HPDE6-E6E7 (cell line): ENCODE results near the gene RBFA.
"Not testable (repeated sequence)": the region's sequence is repeated elsewhere in the genome, so short reads cannot be mapped to it uniquely, and the experiment has no call there.

Experiments
- DNase-seq: peaks from one replicate; pipeline ENCODE4 v3.0.0; 2011; ENCODE audit warnings: missing footprints; ENCODE audit errors: extremely low spot score

The RBFA gene, protein sequence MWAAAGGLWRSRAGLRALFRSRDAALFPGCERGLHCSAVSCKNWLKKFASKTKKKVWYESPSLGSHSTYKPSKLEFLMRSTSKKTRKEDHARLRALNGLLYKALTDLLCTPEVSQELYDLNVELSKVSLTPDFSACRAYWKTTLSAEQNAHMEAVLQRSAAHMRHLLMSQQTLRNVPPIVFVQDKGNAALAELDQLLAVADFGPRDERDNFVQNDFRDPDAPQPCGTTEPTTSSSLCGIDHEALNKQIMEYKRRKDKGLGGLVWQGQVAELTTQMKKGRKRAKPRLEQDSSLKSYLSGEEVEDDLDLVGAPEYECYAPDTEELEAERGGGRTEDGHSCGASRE

GRCh38 chr18:80034068-80034851 is at the start of gene RBFA:
TSS of gene RBFA (plus strand) at chr18:80034434. CDS start at chr18:80034496, 62 bp downstream.
- DNase-seq = peak; percentile 91

DNA sequence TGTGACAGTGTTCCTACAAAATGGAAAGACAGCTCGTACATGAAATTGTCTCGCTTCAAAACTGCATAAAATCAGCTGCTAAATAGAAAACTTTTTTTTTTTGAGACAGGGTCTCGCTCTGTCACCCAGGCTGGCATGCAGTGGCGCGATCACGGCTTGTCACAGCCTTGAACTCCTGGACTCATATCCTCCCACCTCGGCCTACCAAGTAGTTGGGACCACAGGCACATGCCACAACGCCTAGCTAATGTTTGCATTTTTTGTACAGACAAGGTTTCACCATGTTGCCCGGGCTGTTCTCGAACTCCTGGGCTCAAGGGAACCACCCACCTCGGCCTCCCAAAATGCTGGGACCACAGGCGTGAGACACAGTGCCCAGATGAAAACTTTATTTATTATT is 49.1 kb upstream of the RBFA start:
- DNase-seq = no peak

- no peak for DNase-seq
Observed at GRCh38 chr18:79986726-79987125, 47.5 kb upstream of the RBFA start.

DNA sequence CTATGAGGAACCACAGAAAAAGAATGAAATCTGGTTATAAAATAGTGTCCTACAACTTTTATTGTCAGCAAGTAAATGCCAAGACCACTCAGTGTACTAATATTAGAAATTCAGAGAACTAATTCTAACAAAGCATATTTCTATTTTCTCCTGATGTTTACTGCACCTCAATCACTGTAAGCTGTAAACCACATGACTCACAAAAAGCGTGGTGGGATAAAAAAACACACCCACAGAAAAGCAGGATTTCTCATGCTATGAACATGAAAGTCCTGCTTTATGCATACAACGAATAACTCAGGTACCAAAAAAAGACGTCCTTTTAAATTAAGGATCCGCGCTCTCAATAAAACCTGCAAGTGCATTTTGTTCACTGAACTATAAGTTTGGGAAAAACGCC is 46.7 kb upstream of the RBFA start:
- DNase-seq = no peak

GRCh38 chr18:79988071-79988450 is 46.2 kb upstream of the RBFA start:
- DNase-seq = peak; percentile 58

GRCh38 chr18:79988451-79989194 is 45.6 kb upstream of the RBFA start, which contains the start of gene TXNL4A:
TSS of gene TXNL4A (minus strand) at chr18:79988563. CDS start at chr18:79988392, 171 bp downstream.
- DNase-seq = peak; percentile 69

DNA sequence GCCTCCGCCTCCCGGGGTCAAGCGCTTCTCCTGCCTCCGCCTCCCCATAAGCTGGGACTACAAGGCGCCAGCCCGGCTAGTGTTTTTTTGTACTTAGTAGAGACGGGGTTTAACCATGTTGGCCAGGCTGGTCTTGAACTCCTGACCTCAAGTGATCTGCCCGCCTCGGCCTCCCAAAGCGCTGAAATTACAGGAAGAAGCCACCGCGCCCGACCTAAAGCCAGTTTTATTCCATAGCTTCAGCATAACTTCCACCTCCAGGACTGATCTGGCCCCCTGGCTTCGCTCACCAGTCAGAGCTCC is 45.1 kb upstream of the RBFA start:
- DNase-seq = no peak

DNA sequence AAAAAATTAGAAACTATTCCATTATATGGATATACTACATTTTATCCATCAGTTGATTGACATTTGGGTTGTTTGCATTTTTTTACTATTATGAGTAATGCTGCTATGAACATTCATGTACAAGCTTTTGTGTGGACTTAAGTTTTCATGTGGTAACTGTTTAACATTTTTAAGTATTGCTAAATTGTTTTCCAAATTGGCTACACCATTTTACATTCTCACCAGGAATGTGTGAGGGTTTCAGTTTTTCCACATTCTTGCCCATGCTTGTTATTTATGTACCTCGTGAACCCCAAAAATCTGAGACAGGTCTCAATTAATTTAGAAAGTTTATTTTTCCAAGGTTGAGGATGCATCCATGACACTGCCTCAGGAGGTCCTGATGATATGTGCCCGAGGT is 42.7 kb upstream of the RBFA start:
- no peak for DNase-seq

DNA sequence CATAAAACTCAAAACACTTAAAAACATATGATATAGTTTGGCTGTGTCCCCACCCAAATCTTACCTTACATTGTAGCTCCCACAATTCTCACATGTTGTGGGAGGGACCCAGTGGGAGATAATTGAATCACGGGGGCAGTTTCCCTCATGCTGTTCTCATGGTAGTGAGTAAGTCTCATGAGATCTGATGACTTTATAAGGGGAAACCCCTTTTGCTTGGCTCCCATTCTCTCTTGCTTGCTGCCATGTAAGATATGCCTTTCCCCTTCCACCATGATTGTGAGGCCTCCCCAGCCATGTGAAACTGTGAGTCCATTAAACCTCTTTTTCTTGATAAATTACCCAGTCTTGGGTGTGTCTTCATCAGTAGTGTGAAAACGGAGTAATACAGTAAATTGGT is 34.5 kb upstream of the RBFA start:
- DNase-seq = not testable (repeated sequence)

DNA sequence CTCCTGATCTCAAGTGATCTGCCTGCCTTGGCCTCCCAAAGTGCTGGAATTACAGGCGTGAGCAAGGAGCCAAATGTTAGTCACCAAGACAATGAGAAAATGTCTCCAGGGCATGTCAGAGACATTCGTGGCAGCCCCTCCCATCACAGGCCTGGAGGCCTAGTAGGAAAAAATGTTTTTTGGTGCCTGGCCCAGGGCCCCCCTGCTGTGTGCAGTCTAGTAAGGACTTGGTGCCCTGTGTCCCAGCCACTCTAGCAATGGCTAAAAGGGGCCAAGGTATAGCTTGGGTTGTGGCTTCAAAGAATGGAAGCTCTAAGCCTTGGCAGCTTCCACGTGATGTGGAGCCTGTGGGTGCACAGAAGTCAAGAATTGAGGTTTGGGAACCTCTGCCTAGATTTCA is 33.4 kb upstream of the RBFA start:
- DNase-seq = no peak

DNA sequence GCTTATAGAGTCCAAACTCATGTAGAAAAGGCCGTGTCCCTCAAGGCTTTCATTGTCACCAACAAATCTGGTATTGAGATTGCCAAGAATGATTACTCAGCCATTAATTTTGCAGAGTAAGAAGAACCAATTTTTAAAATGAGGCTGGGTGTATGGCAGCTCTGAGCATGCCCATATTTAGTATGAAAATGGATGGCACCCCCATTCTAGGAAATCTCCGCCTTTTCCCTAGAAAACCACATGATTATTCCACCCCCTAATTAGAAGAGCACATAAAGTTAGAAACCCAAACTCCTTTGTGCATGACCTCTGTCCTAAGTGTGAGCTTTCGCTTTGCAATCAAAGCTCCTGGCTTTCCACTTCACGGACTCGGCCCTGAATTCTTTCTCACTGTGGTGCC is 31.8 kb upstream of the RBFA start:
- no peak for DNase-seq

- DNase-seq = no peak
Observed at GRCh38 chr18:80004600-80005342, 29.5 kb upstream of the RBFA start.

DNA sequence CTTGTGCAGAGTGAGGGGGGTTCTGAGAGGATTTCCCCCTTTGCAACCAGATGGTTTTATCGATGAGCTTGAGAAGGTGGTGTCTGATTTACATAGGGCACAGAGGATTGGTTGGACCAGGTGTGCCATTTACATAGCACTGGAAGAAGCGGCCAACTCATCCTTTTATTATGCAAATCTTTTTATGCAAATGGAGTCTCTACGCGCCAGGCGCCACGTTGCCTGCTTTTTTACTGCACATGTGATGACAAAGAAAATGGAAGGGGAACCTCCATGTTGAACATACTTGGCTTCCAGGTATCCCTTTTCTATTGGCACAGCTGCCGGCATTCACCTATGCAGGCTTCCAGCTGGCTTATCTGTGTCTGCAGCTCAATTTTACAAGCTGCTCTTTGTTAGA is 27.5 kb upstream of the RBFA start:
- DNase-seq = no peak

DNA sequence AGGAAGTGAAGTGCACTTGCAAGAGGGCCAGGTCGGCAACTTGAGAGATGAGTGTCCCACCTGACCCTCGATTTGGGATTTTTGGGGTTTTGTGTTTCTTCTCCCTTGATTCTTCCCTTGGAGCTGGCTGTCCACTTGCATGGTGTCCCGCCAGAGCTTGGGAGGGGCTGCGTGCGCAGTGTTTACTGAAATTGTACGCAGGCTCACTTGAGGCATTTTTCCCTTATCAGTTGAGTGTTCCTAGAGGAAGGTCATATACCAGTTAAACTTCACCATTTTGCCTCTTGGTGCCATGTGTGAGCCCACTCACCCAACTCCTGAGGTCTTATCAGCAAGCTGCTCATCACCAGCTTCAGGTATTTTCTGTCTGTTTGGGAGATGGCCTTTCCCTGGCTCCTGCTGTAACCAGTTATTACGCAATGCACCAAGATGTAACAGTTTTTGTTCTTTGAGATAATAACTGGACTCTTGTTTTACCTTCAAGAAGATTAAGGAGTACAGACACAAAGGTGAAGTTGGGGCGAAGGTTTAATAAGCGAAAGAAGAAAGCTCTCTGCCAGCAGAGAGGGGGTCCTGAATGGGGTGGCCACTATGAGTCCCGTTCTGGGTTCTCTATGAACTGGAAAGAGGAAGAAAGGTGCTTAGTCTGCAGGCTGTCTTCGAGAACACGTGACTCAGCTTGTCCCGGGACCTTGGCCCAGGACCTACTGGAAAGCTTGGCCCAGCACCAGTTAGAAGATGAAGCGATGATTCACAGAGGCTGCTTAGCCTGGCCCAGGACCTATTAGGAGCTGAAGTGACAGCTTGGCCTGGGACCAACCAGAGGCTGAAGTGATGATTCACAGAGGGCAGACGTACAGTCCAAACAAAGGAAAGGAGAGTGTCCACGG is 24.3 kb upstream of the RBFA start:
- peak; percentile 87 for DNase-seq

DNA sequence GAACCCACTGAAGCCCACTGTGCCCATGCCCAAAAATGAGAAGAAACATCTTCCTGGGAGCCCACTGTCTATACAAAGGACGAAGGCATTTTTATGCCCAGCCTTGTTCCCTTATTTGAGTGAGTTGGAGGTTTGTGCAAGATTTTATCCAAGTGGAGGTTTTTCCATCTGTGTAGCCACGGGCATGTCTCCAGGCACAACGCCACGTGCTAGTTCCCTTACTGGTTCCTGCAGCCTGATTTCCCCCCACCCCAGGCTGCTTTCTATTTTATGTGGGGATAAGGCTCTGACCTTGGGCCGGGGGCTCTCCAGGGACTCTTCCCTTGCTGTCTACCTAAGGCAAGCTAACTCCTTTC is 23.7 kb upstream of the RBFA start:
- no peak for DNase-seq

- DNase-seq = not testable (repeated sequence)
Observed at GRCh38 chr18:80011496-80012137, 22.6 kb upstream of the RBFA start.

GRCh38 chr18:80012714-80013113 is 21.5 kb upstream of the RBFA start:
- DNase-seq = no peak

DNA sequence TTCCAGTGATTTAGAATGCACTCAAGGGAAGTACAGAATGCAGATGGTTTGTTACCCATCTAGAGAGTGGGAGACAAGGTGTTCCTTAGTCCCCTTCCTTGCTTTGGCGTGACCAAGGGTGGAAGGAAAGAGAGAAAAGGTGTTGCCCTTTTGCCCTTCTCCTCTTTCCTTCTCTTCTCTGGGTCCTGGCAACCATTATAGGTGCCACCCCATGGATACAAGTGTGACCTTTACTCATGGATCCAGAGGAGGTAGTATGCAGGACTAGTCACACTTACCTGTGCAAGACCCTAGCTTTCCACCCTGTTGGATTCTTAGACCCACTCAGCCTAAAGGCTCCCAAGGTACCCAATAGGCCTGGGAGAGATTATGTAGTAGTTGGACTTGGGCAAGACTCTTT is 11.6 kb upstream of the RBFA start:
- DNase-seq = no peak

GRCh38 chr18:80023173-80023572 is 11.1 kb upstream of the RBFA start:
- no peak for DNase-seq

DNA sequence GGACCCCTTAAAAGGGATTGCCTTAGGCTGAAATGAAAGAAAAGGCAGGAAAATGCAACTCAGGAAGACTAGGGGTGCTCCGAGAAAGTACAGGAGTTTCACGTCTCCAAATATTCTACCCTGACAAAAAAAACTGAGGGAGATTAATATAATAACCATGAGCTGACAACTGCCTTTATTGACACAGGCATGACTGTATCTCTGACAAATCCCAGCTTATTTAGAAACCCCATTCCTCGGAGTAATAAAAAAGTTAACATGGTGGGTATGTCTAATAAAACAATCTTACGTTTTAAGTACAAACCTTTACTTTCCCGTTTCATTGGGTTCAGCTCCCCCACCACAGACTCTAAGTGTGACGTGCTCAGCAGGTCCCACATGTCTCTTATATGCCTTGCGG is 7.9 kb upstream of the RBFA start:
- no peak for DNase-seq
